H1 (cell line): ENCODE results near the gene CTAGE1. TPM values are rescaled to one million over a fixed set of nuclear protein-coding genes. Genes with fewer than 3 reads are reported as not detected.

Source experiments
- RAD21 ChIP-seq, 2 experiments: IDR thresholded peaks in 1 of 2; conservative IDR thresholded peaks in 1 of 2; 2 replicates each; pipeline ENCODE4 v1.6.1; 2011; ENCODE audit warnings: low read depth in 2 of 2, low read length in 2 of 2, improper control_type of control experiment in 1 of 2, inconsistent platforms in 1 of 2, mild to moderate bottlenecking in 1 of 2, moderate library complexity in 1 of 2
- SIN3A ChIP-seq, 2 experiments: IDR thresholded peaks in 1 of 2; conservative IDR thresholded peaks in 1 of 2; 2 replicates each; pipeline ENCODE4 v1.6.1; 2011 to 2012; ENCODE audit warnings: low read length in 2 of 2, improper control_type of control experiment in 1 of 2, low read depth in 1 of 2, mild to moderate bottlenecking in 1 of 2
- SIRT6 ChIP-seq: IDR thresholded peaks from one replicate; pipeline ENCODE4 v1.7.1; 2012; ENCODE audit warnings: low read length, inconsistent platforms
- SP2 ChIP-seq: IDR thresholded peaks from 2 replicates; pipeline ENCODE4 v1.6.1; 2012; ENCODE audit warnings: mild to moderate bottlenecking, low read length, inconsistent platforms
- polyA plus RNA-seq, 7 experiments: library from polyadenylated mRNA; depleted of rRNA in 3 of 7; stranded (reverse) in 5 of 7; unstranded in 2 of 7; fragments of >200 nt in 5 of 7; fragments of 200-250 nt in 2 of 7; gene quantifications; 1 replicate in 5 of 7; 2 replicates in 1 of 7; 4 replicates in 1 of 7; pipeline versions ENCODE4 v1.2.1 to v1.2.3, GENCODE V29; 2011 to 2013; ENCODE audit warnings: missing spikeins in 2 of 7, mixed read lengths in 2 of 7
- total RNA-seq: library from RNA; stranded (reverse); fragmentation: NEBNext Ultra II Directional; extraction: Animal tissue kit (Norgen Biotek cat#: 25700); gene quantifications from 2 replicates; pipeline ENCODE4 v1.2.1, GENCODE V29; 2021

CTAGE1 gene
- total and polyA plus RNA-seq, 2 of the 8 experiments (the other 6 are each of a cell fraction or from before 2014, with no cell fraction given): not detected

GRCh38 chr18:22399949-22400348, 17.8 kb downstream of the CTAGE1 start (continued):
- TF ChIP-seq SIRT6 (no peak), SIN3A (conservative IDR thresholded peaks at IDR 0.05 in 1 of 2, IDR thresholded peaks at IDR 0.05 in 1 of 2; ENCODE audit: low read depth in 1 of 2, low read length in 2 of 2) (no peak), SP2 (no peak), RAD21 (IDR thresholded peaks at IDR 0.05 in 1 of 2, conservative IDR thresholded peaks at IDR 0.05 in 1 of 2; ENCODE audit: low read depth in 2 of 2, low read length in 2 of 2) (peak in 1 of 2 experiments; percentile 11; a peak in 1 of 4 replicates)
